ENCODE measurements around the gene STUM. TPM values are rescaled to one million over a fixed set of nuclear protein-coding genes. Genes with fewer than 3 reads are reported as not detected.

Gene STUM
- total RNA-seq, 4 donors from 2014 or later: 1.4 to 4.1 (median 3.3) TPM

DNA sequence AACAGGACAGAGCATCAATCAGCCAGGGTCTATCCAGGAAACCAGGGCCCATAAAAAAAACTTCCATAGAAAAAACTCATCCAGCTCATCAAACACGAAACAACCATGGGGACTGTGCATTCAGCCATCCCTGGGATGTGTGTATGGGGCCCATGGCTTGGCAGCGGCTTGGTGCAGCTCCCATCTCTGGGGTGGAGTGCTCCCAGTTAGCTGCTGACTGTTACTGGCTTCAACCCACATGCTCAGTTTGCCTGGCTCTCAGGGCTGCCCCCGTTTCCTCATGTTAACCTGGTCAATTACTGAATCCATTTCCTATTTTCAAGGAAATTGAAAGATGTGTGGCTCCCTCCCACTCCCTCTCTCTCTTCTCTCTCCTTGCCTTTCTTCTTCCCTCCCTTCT is 37.3 kb upstream of the STUM start:
- Histone ChIP-seq H3K36me3 (no peaks in the 10 kb centered on the region), H3K27ac (no peak overlapping the region), H3K4me1 (no peaks in the 10 kb centered on the region), H3K9me3 (no peaks in the 10 kb centered on the region), H3K4me3 (no peak overlapping the region), H3K27me3 (peaks cover 18% of the 10 kb centered on the region)
- intact Hi-C loops (cut with DNase I; ENCODE audit: low total_unique reads): loop anchor here (5.0 kb wide), 1 partner anchor 1189 kb away; no protein-coding TSS in a partner anchor
- TF ChIP-seq POLR2A (IDR thresholded peaks at IDR 0.05) (no peak), CTCF (IDR thresholded peaks at IDR 0.05) (no peak), EP300 (IDR thresholded peaks at IDR 0.05; ENCODE audit: low read depth) (no peak)
- in situ Hi-C loops (cut with MboI; ENCODE audit: low pct_ligation_motif_present in 1 of 4, low pct_unique_long_range_greater_than_20kb in 1 of 4, low sequenced_read_pairs in 3 of 4): no loop called here
- WGBS, 2 donors (ENCODE audit: low coverage in 1 of 2): 62 to 72% methylated on average over 2 to 3 of the region's 3 CpGs
- no peak for DNase-seq

- H3K9me3 ChIP-seq: no peaks in the 10 kb centered on the region
- no peak overlapping the region for H3K27ac ChIP-seq
- H3K4me3 ChIP-seq: no peak overlapping the region
- TF ChIP-seq POLR2AphosphoS5 (IDR thresholded peaks at IDR 0.05): no peak
- TF ChIP-seq CTCF (IDR thresholded peaks at IDR 0.05): no peak
- TF ChIP-seq POLR2A (IDR thresholded peaks at IDR 0.05): no peak
- TF ChIP-seq EP300 (IDR thresholded peaks at IDR 0.05; ENCODE audit: low read depth): no peak
- no peaks in the 10 kb centered on the region for H3K4me1 ChIP-seq
- H3K27me3 ChIP-seq: peaks cover 10% of the 10 kb centered on the region
- 92 to 100% methylated on average over 1 to 2 of the region's 2 CpGs for WGBS, 2 donors (ENCODE audit: low coverage in 1 of 2)
- DNase-seq: no peak
- H3K36me3 ChIP-seq: no peaks in the 10 kb centered on the region
- in situ Hi-C loops (cut with MboI; ENCODE audit: low pct_ligation_motif_present in 1 of 4, low pct_unique_long_range_greater_than_20kb in 1 of 4, low sequenced_read_pairs in 3 of 4) (no loop called here), intact Hi-C loops (cut with DNase I; ENCODE audit: low total_unique reads) (loop anchor here (5.0 kb wide), 1 partner anchor 1190 kb away; no protein-coding TSS in a partner anchor)
Measured at GRCh38 chr1:226512076-226512728, 36.4 kb upstream of the STUM start.

GRCh38 chr1:226518375-226518774 is 30.2 kb upstream of the STUM start:
- in situ Hi-C loops (cut with MboI; ENCODE audit: low pct_ligation_motif_present in 1 of 4, low pct_unique_long_range_greater_than_20kb in 1 of 4, low sequenced_read_pairs in 3 of 4): no loop called here
- Histone ChIP-seq H3K27ac (no peak overlapping the region), H3K4me3 (no peak overlapping the region), H3K4me1 (no peaks in the 10 kb centered on the region), H3K9me3 (no peaks in the 10 kb centered on the region), H3K36me3 (no peaks in the 10 kb centered on the region), H3K27me3 (no peaks in the 10 kb centered on the region)
- no peak for DNase-seq
- 91 to 95% methylated on average over 3 of the region's 3 CpGs for WGBS, 2 donors (ENCODE audit: low coverage in 1 of 2)
- TF ChIP-seq POLR2AphosphoS5 (IDR thresholded peaks at IDR 0.05) (no peak), CTCF (IDR thresholded peaks at IDR 0.05) (no peak), EP300 (IDR thresholded peaks at IDR 0.05; ENCODE audit: low read depth) (no peak), POLR2A (IDR thresholded peaks at IDR 0.05) (no peak)
- intact Hi-C loops (cut with DNase I; ENCODE audit: low total_unique reads): no loop called here

DNA sequence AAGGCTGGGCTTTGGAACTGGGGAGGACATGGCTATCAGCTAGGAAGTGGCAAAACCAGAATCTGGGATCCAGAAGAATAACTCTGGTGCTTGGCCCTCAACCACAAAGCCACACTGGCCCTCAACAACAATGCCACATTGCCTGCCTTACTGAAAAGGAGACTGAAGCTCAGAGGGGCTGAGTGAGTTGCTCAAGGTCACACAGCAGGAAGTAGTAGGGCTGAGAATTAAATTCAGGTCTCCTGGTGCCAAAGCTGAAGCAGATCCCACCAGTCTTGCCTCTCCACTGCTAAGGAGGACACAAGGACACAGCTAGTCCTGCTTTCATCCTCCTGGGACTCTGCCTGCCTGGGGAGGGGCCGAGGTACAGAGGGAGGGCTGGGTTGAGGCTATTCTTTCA is 29.4 kb upstream of the STUM start:
- TF ChIP-seq POLR2AphosphoS5 (IDR thresholded peaks at IDR 0.05) (no peak), EP300 (IDR thresholded peaks at IDR 0.05; ENCODE audit: low read depth) (no peak), POLR2A (IDR thresholded peaks at IDR 0.05) (no peak), CTCF (IDR thresholded peaks at IDR 0.05) (no peak)
- Histone ChIP-seq H3K4me1 (no peaks in the 10 kb centered on the region), H3K27me3 (no peaks in the 10 kb centered on the region), H3K9me3 (no peaks in the 10 kb centered on the region), H3K4me3 (no peak overlapping the region), H3K27ac (no peak overlapping the region), H3K36me3 (no peaks in the 10 kb centered on the region)
- in situ Hi-C loops (cut with MboI; ENCODE audit: low pct_ligation_motif_present in 1 of 4, low pct_unique_long_range_greater_than_20kb in 1 of 4, low sequenced_read_pairs in 3 of 4) (no loop called here), intact Hi-C loops (cut with DNase I; ENCODE audit: low total_unique reads) (no loop called here)
- WGBS, 2 donors (ENCODE audit: low coverage in 1 of 2): 89% methylated on average over 1 of the region's 1 CpG; no CpG with 5 or more reads in 1 of the 2 donors
- no peak for DNase-seq

Data from transverse colon (tissue), 4 donors.